Measurements from ENCODE around the gene C1QL2.

Gene C1QL2

DNA sequence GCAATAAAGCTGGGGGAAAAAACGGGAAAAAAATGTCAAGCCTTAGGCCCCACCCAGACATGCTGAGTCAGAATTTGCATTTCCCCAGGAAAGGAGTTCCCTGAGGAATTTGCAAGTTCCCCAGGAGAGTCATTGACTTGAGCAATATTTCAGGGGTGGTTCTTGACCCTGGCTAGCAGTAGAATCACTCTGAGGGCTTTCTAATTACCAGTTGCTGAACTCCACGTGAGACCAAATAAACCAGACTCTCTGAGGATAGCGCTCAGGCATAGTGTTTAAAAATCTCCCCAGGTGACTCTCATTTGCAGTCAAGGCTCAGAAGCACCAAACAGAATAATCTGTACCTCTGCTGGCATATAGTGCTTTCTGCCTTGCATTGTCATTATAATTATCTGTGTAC, 48.7 kb downstream of the C1QL2 start:
- no peak for DNase-seq (ENCODE audit: low read depth)
- no peak overlapping the region for H3K4me3 ChIP-seq (ENCODE audit: low read length)
- TF ChIP-seq, protein P1, sequence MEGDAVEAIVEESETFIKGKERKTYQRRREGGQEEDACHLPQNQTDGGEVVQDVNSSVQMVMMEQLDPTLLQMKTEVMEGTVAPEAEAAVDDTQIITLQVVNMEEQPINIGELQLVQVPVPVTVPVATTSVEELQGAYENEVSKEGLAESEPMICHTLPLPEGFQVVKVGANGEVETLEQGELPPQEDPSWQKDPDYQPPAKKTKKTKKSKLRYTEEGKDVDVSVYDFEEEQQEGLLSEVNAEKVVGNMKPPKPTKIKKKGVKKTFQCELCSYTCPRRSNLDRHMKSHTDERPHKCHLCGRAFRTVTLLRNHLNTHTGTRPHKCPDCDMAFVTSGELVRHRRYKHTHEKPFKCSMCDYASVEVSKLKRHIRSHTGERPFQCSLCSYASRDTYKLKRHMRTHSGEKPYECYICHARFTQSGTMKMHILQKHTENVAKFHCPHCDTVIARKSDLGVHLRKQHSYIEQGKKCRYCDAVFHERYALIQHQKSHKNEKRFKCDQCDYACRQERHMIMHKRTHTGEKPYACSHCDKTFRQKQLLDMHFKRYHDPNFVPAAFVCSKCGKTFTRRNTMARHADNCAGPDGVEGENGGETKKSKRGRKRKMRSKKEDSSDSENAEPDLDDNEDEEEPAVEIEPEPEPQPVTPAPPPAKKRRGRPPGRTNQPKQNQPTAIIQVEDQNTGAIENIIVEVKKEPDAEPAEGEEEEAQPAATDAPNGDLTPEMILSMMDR (conservative IDR thresholded peaks at IDR 0.05; ENCODE audit: low read length): no peak

DNA sequence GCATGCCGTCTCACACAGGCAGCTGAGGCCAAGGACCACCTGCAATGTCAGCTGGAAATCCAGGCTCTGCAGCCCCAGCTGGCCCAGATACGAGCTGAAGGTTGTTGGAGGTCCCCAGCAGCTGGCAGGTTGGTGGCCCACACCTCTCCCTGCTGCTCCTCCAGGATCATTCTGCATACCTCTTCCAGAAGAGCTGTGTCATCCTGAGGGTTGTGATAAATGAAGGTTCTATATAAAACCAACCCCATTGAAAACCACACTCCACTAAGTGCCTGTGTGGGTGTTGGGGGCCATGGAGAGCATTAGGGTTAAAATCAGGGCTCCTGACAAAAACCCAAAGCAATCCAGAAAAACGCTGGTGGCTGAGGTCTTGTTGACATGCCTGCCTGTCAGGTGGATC, 50.4 kb downstream of the C1QL2 start:
- H3K4me3 ChIP-seq (ENCODE audit: low read length): no peak overlapping the region
- DNase-seq (ENCODE audit: low read depth): no peak
- TF ChIP-seq, protein P1 (conservative IDR thresholded peaks at IDR 0.05; ENCODE audit: low read length): no peak

DNA sequence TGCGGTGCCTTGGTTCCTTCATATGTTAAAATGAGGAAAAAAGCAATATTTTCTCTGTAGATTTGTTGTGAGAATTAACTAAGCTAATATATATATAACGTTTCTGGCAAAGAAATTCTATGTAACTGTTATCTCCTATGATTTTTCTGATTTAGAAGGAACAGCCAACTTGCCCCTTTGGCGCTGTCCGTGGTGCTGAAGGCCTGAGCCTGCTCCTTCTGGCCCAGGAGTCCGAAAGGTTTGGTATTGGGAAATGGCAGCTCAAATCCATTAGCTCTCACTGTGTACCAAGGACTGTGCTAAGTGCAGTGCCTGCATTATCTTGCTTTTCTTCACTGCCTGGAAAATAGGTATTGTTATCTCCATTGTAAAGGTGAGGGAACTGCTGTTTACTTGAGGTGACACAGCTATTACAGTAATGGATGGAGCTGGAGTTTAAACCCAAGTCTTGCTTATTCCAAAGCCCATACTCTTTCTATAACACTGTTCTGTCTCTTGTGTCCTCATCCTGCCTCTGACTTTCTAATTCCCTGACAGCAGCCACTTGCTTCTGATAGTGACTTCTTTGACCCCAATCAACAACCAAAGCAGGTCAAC, 52.2 kb downstream of the C1QL2 start:
- peak; percentile 15 for DNase-seq (ENCODE audit: low read depth)
- TF ChIP-seq, protein P1 (conservative IDR thresholded peaks at IDR 0.05; ENCODE audit: low read length): no peak
- no peak overlapping the region for H3K4me3 ChIP-seq (ENCODE audit: low read length)
